Lung microvascular endothelial cell (primary cell): ENCODE results near the gene PRR19. TPM values are rescaled to one million over a fixed set of nuclear protein-coding genes. Genes with fewer than 3 reads are reported as not detected.
"Not testable (repeated sequence)": the region's sequence is repeated elsewhere in the genome, so short reads cannot be mapped to it uniquely, and the experiment has no call there.

Experiments used
- DNase-seq, 2 donors: peaks; one replicate each; pipeline versions ENCODE4 v3.0.0 to v3.0.0-alpha.2; 2010; ENCODE audit warnings: low read depth in 2 of 2
- total RNA-seq: library from RNA; depleted of rRNA; stranded (reverse); fragments of >200 nt; gene quantifications from 2 replicates; pipeline ENCODE4 v1.2.1, GENCODE V29; 2014

Gene PRR19
- total RNA-seq, result 0.20 and 0.44 TPM in 2 replicates

GRCh38 chr19:42301646-42302203 is at the start of gene PRR19:
Gene PRR19 (plus strand): TSS chr19:42302132. CDS start chr19:42309585, 7,453 bp downstream.
- DNase-seq, result no peak

GRCh38 chr19:42252365-42253244 is 49.3 kb upstream of the PRR19 start:
- peak; percentile 41 to 44 for DNase-seq

- DNase-seq, result peak; percentile 35 to 66
Measured at GRCh38 chr19:42253245-42254088, 48.5 kb upstream of the PRR19 start.

GRCh38 chr19:42254089-42254849 is 47.7 kb upstream of the PRR19 start:
- DNase-seq, result peak; percentile 62 to 68

- DNase-seq, result peak; percentile 93 to 96
Measured at GRCh38 chr19:42254850-42255765, 46.8 kb upstream of the PRR19 start, which contains the start of gene ERF. Gene ERF (minus strand): TSS chr19:42255128. CDS start chr19:42254999, 129 bp downstream.

- DNase-seq, result peak; percentile 64 to 76
Measured at GRCh38 chr19:42255766-42256745, 45.9 kb upstream of the PRR19 start.

- not testable (repeated sequence) for DNase-seq
Measured at GRCh38 chr19:42257842-42258241, 44.1 kb upstream of the PRR19 start.

- no peak for DNase-seq
Measured at GRCh38 chr19:42261763-42262162, 40.2 kb upstream of the PRR19 start.

- not testable (repeated sequence) for DNase-seq
Measured at GRCh38 chr19:42266105-42266504, 35.8 kb upstream of the PRR19 start.

- not testable (repeated sequence) for DNase-seq
Measured at GRCh38 chr19:42266928-42267603, 34.9 kb upstream of the PRR19 start.

GRCh38 chr19:42267644-42268141 is 34.2 kb upstream of the PRR19 start:
- no peak for DNase-seq

GRCh38 chr19:42268142-42268703 is 33.7 kb upstream of the PRR19 start:
- DNase-seq, result peak; percentile 100

- DNase-seq, result peak; percentile 100
Measured at GRCh38 chr19:42268704-42269477, 33.0 kb upstream of the PRR19 start, which contains the start of gene CIC. Gene CIC (plus strand): TSS chr19:42269252. CDS start chr19:42271784, 2,532 bp downstream.

GRCh38 chr19:42269478-42270345 is 32.2 kb upstream of the PRR19 start:
- no peak for DNase-seq

- peak; percentile 68 to 77 for DNase-seq
Measured at GRCh38 chr19:42270346-42271044, 31.4 kb upstream of the PRR19 start.
